Measurements from ENCODE around the gene PARD3.
"Not testable (repeated sequence)": the region's sequence is repeated elsewhere in the genome, so short reads cannot be mapped to it uniquely, and the experiment has no call there.

PARD3 gene

GRCh38 chr10:34815185-34816084 is at the start of gene PARD3:
Gene PARD3 (minus strand): TSS chr10:34815296. CDS start chr10:34814995, 301 bp downstream.
- in situ Hi-C loops (cut with MboI; ENCODE audit: low sequenced_read_pairs) = no loop called here

- in situ Hi-C loops (cut with MboI; ENCODE audit: low sequenced_read_pairs) = no loop called here
These were observed 49.3 kb upstream of the PARD3 start for GRCh38 chr10:34864149-34865067.

GRCh38 chr10:34862892-34863291 is 47.8 kb upstream of the PARD3 start:
- in situ Hi-C loops (cut with MboI; ENCODE audit: low sequenced_read_pairs) = no loop called here

- in situ Hi-C loops (cut with MboI; ENCODE audit: low sequenced_read_pairs) = no loop called here
These were observed 46.4 kb upstream of the PARD3 start for GRCh38 chr10:34861293-34862021.

GRCh38 chr10:34859170-34859569 is 44.1 kb upstream of the PARD3 start:
- in situ Hi-C loops (cut with MboI; ENCODE audit: low sequenced_read_pairs) = no loop called here

- in situ Hi-C loops (cut with MboI; ENCODE audit: low sequenced_read_pairs) = no loop called here
These were observed 42.9 kb upstream of the PARD3 start for GRCh38 chr10:34858003-34858402.

GRCh38 chr10:34854147-34854601 is 39.1 kb upstream of the PARD3 start:
- in situ Hi-C loops (cut with MboI; ENCODE audit: low sequenced_read_pairs) = no loop called here

- in situ Hi-C loops (cut with MboI; ENCODE audit: low sequenced_read_pairs) = no loop called here
These were observed 38.3 kb upstream of the PARD3 start for GRCh38 chr10:34853357-34853756.

GRCh38 chr10:34850558-34850957 is 35.5 kb upstream of the PARD3 start:
- in situ Hi-C loops (cut with MboI; ENCODE audit: low sequenced_read_pairs) = no loop called here

- in situ Hi-C loops (cut with MboI; ENCODE audit: low sequenced_read_pairs) = no loop called here
These were observed 34.9 kb upstream of the PARD3 start for GRCh38 chr10:34850036-34850435.

GRCh38 chr10:34845070-34845469 is 30.0 kb upstream of the PARD3 start:
- in situ Hi-C loops (cut with MboI; ENCODE audit: low sequenced_read_pairs) = no loop called here

- in situ Hi-C loops (cut with MboI; ENCODE audit: low sequenced_read_pairs) = no loop called here
These were observed 29.4 kb upstream of the PARD3 start for GRCh38 chr10:34844448-34844847.

- in situ Hi-C loops (cut with MboI; ENCODE audit: low sequenced_read_pairs) = not testable (repeated sequence)
These were observed 28.4 kb upstream of the PARD3 start for GRCh38 chr10:34843470-34843869.

- in situ Hi-C loops (cut with MboI; ENCODE audit: low sequenced_read_pairs) = no loop called here
These were observed 23.3 kb upstream of the PARD3 start for GRCh38 chr10:34838366-34838900.

GRCh38 chr10:34835908-34836508 is 20.9 kb upstream of the PARD3 start:
- in situ Hi-C loops (cut with MboI; ENCODE audit: low sequenced_read_pairs) = no loop called here

- in situ Hi-C loops (cut with MboI; ENCODE audit: low sequenced_read_pairs) = no loop called here
These were observed 19.2 kb upstream of the PARD3 start for GRCh38 chr10:34834274-34834673.

- in situ Hi-C loops (cut with MboI; ENCODE audit: low sequenced_read_pairs) = no loop called here
These were observed 15.2 kb upstream of the PARD3 start for GRCh38 chr10:34830217-34830822.

- in situ Hi-C loops (cut with MboI; ENCODE audit: low sequenced_read_pairs) = no loop called here
These were observed 12.0 kb upstream of the PARD3 start for GRCh38 chr10:34826857-34827766.

- in situ Hi-C loops (cut with MboI; ENCODE audit: low sequenced_read_pairs) = no loop called here
These were observed 11.1 kb upstream of the PARD3 start for GRCh38 chr10:34826221-34826620.
